Central memory CD4-positive, alpha-beta T cell (primary cell): ENCODE data around the gene RMDN2.

Experiments
- DNase-seq: peaks from one replicate; pipeline ENCODE4 v3.0.0; 2022
- total RNA-seq, 3 experiments: gene quantifications; one replicate each; lab custom pipeline; 2026; lab: John Stamatoyannopoulos, UW

RMDN2 gene
- 2.5 to 5.0 (median 4.8) reads per million in 3 experiments for total RNA-seq

GRCh38 chr2:37925063-37925897 is at the start of gene RMDN2:
Gene RMDN2, plus strand, starts transcription at chr2:37925287. Its CDS starts 3,991 bp downstream, at chr2:37929278.
- DNase-seq: peak; percentile 62

- no peak for DNase-seq
Observed at GRCh38 chr2:37875403-37875906, 49.6 kb upstream of the RMDN2 start.

- DNase-seq: no peak
Observed at GRCh38 chr2:37876227-37876626, 48.9 kb upstream of the RMDN2 start.

GRCh38 chr2:37877457-37878315 is 47.4 kb upstream of the RMDN2 start:
- DNase-seq: peak; percentile 41

GRCh38 chr2:37878536-37878935 is 46.6 kb upstream of the RMDN2 start:
- DNase-seq: no peak

GRCh38 chr2:37880551-37880950 is 44.5 kb upstream of the RMDN2 start:
- no peak for DNase-seq

GRCh38 chr2:37881397-37881796 is 43.7 kb upstream of the RMDN2 start:
- DNase-seq: no peak

- DNase-seq: no peak
Observed at GRCh38 chr2:37882036-37882435, 43.1 kb upstream of the RMDN2 start.

- DNase-seq: no peak
Observed at GRCh38 chr2:37883518-37883917, 41.6 kb upstream of the RMDN2 start.

GRCh38 chr2:37885329-37885993 is 39.6 kb upstream of the RMDN2 start:
- no peak for DNase-seq

GRCh38 chr2:37886745-37887144 is 38.3 kb upstream of the RMDN2 start:
- no peak for DNase-seq

GRCh38 chr2:37887286-37887685 is 37.8 kb upstream of the RMDN2 start:
- DNase-seq: no peak

- peak; percentile 26 for DNase-seq
Observed at GRCh38 chr2:37890893-37891495, 34.1 kb upstream of the RMDN2 start.

GRCh38 chr2:37891846-37892435 is 33.1 kb upstream of the RMDN2 start:
- DNase-seq: no peak

GRCh38 chr2:37892436-37893114 is 32.5 kb upstream of the RMDN2 start:
- DNase-seq: peak; percentile 42

GRCh38 chr2:37893327-37893726 is 31.8 kb upstream of the RMDN2 start:
- no peak for DNase-seq

- DNase-seq: no peak
Observed at GRCh38 chr2:37894047-37894446, 31.0 kb upstream of the RMDN2 start.

- DNase-seq: no peak
Observed at GRCh38 chr2:37894601-37895000, 30.5 kb upstream of the RMDN2 start.

- no peak for DNase-seq
Observed at GRCh38 chr2:37895140-37895539, 29.9 kb upstream of the RMDN2 start.

GRCh38 chr2:37896319-37896718 is 28.8 kb upstream of the RMDN2 start:
- DNase-seq: no peak

- no peak for DNase-seq
Observed at GRCh38 chr2:37897511-37897910, 27.6 kb upstream of the RMDN2 start.
